Mesenchymal stem cell (in vitro differentiated cells and primary cell): ENCODE results near the gene DBNL.

Experiments used
- DNase-seq: peaks from one replicate; pipeline ENCODE4 v3.0.0-alpha.2; 2013
- H2AFZ ChIP-seq: one replicate; pipeline ENCODE4 v1.6.1; 2013; ENCODE audit warnings: low read depth, mild to moderate bottlenecking, control low read depth, inconsistent platforms, low read length, moderate library complexity
- H2AK5ac ChIP-seq: 2 replicates; pipeline ENCODE4 v1.6.1; 2013; ENCODE audit warnings: low read length, moderate library complexity, mild to moderate bottlenecking, inconsistent platforms; ENCODE audit not compliant: severe bottlenecking
- H2BK120ac ChIP-seq: one replicate; pipeline ENCODE4 v1.6.1; 2013; ENCODE audit warnings: low read depth, mild to moderate bottlenecking, inconsistent platforms, low read length, moderate library complexity
- H2BK12ac ChIP-seq, 2 experiments: one replicate each; pipeline ENCODE4 v1.6.1; 2013; ENCODE audit warnings: inconsistent platforms in 2 of 2, low read length in 2 of 2, mild to moderate bottlenecking in 2 of 2, moderate library complexity in 2 of 2, control low read depth in 1 of 2
- H2BK15ac ChIP-seq: one replicate; pipeline ENCODE4 v1.6.1; 2013; ENCODE audit warnings: mild to moderate bottlenecking, low read depth, inconsistent platforms; ENCODE audit not compliant: poor library complexity, severe bottlenecking
- H2BK5ac ChIP-seq: 2 replicates; pipeline ENCODE4 v1.6.1; 2013; ENCODE audit warnings: low read depth, mild to moderate bottlenecking, low read length, control low read depth, inconsistent platforms; ENCODE audit not compliant: poor library complexity, severe bottlenecking
- H3K14ac ChIP-seq, 2 experiments: one replicate each; pipeline ENCODE4 v1.6.1; 2013; ENCODE audit warnings: inconsistent platforms in 2 of 2, low read length in 2 of 2, control low read depth in 1 of 2, mild to moderate bottlenecking in 1 of 2, moderate library complexity in 1 of 2
- H3K18ac ChIP-seq, 2 experiments: one replicate each; pipeline ENCODE4 v1.6.1; 2013; ENCODE audit warnings: inconsistent platforms in 2 of 2, low read length in 2 of 2, control low read depth in 1 of 2, low read depth in 1 of 2, mild to moderate bottlenecking in 1 of 2
- H3K23ac ChIP-seq, 2 experiments: one replicate each; pipeline ENCODE4 v1.6.1; 2013; ENCODE audit warnings: inconsistent platforms in 2 of 2, low read length in 2 of 2, mild to moderate bottlenecking in 2 of 2, moderate library complexity in 2 of 2, control low read depth in 1 of 2
- H3K27ac ChIP-seq: 2 replicates; pipeline ENCODE4 v1.5.1; 2013; ENCODE audit warnings: mild to moderate bottlenecking, moderate library complexity, low read length, control low read depth, inconsistent platforms; ENCODE audit not compliant: poor library complexity, severe bottlenecking
- H3K27me3 ChIP-seq, 2 experiments: 2 replicates each; pipeline versions ENCODE4 v1.6.1 to v1.7.0; 2013; ENCODE audit warnings: low read length in 2 of 2, mild to moderate bottlenecking in 2 of 2, moderate library complexity in 2 of 2, control low read depth in 1 of 2, inconsistent platforms in 1 of 2; ENCODE audit not compliant: control insufficient read depth in 1 of 2, insufficient read depth in 1 of 2
- H3K36me3 ChIP-seq, 2 experiments: 2 replicates each; pipeline versions ENCODE4 v1.6.1 to v1.7.0; 2013; ENCODE audit warnings: low read length in 2 of 2, control low read depth in 1 of 2, inconsistent platforms in 1 of 2, low read depth in 1 of 2, mild to moderate bottlenecking in 1 of 2; ENCODE audit not compliant: insufficient read depth in 2 of 2, control insufficient read depth in 1 of 2
- H3K4ac ChIP-seq, 2 experiments: one replicate each; pipeline ENCODE4 v1.6.1; 2013; ENCODE audit warnings: inconsistent platforms in 2 of 2, low read length in 2 of 2, mild to moderate bottlenecking in 2 of 2, moderate library complexity in 2 of 2, control low read depth in 1 of 2, low read depth in 1 of 2
- H3K4me1 ChIP-seq: 2 replicates; pipeline ENCODE4 v1.6.1; 2013; ENCODE audit warnings: low read depth, low read length, control low read depth; ENCODE audit not compliant: control insufficient read depth, insufficient read depth
- H3K4me2 ChIP-seq: 2 replicates; pipeline ENCODE4 v1.6.1; 2013; ENCODE audit warnings: low read length, mild to moderate bottlenecking, inconsistent platforms; ENCODE audit not compliant: poor library complexity, severe bottlenecking
- H3K4me3 ChIP-seq, 2 experiments: 2 replicates each; pipeline versions ENCODE4 v1.5.1 to v1.7.0; 2013; ENCODE audit warnings: low read length in 2 of 2, mild to moderate bottlenecking in 2 of 2, control low read depth in 1 of 2, low read depth in 1 of 2; ENCODE audit not compliant: insufficient read depth in 1 of 2
- H3K79me1 ChIP-seq: replicated peaks from 2 replicates; pipeline ENCODE4 v1.6.1; 2013; ENCODE audit warnings: mild to moderate bottlenecking, control low read depth, low read length, inconsistent platforms; ENCODE audit not compliant: poor library complexity, severe bottlenecking
- H3K9ac ChIP-seq: 2 replicates; pipeline ENCODE4 v1.7.0; 2013; ENCODE audit warnings: mild to moderate bottlenecking, low read length, moderate library complexity
- H3K9me3 ChIP-seq: 2 replicates; pipeline ENCODE4 v1.7.0; 2013; ENCODE audit warnings: mild to moderate bottlenecking, low read length; ENCODE audit not compliant: control insufficient read depth
- H4K8ac ChIP-seq: one replicate; pipeline ENCODE4 v1.6.1; 2013; ENCODE audit warnings: inconsistent platforms, mild to moderate bottlenecking, low read length, moderate library complexity
- H4K91ac ChIP-seq: one replicate; pipeline ENCODE4 v1.6.1; 2013; ENCODE audit warnings: mild to moderate bottlenecking, low read length, inconsistent platforms
- WGBS: methylation state at CpG from one replicate; pipeline ENCODE4 v1.1.7; 2013; ENCODE audit warnings: mixed read lengths; 5-methylcytosine and 5-hydroxymethylcytosine counted together

Gene DBNL

DNA sequence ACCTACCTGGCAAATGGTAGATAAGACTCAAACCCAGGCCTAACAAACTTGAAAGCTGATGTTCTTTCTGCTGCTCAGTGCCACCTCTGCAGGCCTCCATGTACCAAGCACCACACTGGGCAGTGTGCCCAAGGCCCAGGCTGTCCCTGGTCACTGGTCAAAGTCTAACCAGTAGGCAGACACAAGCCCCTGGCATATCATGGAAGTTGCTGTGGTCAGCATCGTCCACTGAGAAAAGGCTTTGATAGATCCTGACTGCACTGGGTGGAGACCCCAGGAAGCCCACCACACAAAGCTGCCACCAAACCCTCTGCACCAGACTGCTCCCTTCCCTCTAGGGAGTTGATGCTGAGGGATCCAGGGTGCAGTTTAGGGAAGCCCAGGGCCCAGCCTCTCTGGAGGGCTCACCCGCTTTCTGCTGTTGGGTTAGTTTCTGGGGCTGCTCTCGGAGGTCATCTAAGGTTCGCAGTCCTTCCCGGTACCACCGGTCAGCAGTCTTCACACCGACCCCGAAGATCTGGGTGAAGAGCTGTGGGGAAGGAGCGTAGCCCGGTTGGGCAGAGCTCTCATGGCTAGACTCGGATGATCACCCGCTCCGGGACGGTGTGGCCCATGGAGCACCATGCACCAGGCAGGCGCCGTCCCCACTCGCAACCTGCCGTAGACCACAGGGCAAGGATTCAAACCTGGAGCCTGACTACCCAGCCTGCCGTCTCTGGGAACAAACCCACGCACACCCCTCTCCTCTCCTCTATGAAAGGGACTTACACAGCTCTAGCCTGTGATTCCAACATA is 31.8 kb downstream of the DBNL start:
- Histone ChIP-seq H3K79me1 (peaks cover 38% of the 10 kb centered on the region), H2BK120ac (no peak overlapping the region), H3K9ac (no peak overlapping the region), H3K18ac (no peak overlapping the region), H3K4me3 (no peak overlapping the region), H3K27ac (no peak overlapping the region), H4K91ac (no peak overlapping the region), H3K4me2 (no peak overlapping the region), H2AFZ (no peak overlapping the region), H3K4me1 (peaks cover 44% of the 10 kb centered on the region), H3K23ac (no peak overlapping the region), H2BK12ac (no peak overlapping the region), H3K27me3 (no peaks in the 10 kb centered on the region), H3K36me3 (peaks cover 82 to 89% of the 10 kb centered on the region in 2 experiments), H3K9me3 (no peaks in the 10 kb centered on the region), H4K8ac (no peak overlapping the region), H3K14ac (no peak overlapping the region), H3K4ac (no peak overlapping the region), H2AK5ac (no peak overlapping the region), H2BK15ac (no peak overlapping the region), H2BK5ac (no peak overlapping the region)
- no peak for DNase-seq
- 98% methylated on average over 20 of the region's 20 CpGs for WGBS

DNA sequence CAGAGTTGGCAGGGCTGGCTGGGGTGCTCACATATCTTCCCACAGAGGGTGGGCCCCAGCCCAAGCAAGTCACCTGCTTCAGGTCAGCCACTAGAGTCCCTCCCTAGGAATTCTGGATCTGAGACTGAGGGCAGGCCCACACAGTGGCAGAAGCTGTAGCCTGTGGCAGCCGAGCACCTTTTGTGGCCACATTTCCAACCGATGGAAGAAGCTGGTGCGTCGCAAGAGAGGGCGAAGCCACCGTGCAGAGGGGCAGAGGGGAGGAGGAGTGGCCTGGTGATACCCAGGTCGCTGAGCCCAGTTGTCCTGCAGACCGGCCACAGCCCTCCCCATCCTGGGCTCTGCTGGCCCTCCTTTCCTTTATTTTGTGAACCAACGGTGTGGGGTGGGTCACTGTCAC is 32.6 kb downstream of the DBNL start:
- no peak overlapping the region for H4K8ac ChIP-seq
- H3K27ac ChIP-seq, result no peak overlapping the region
- no peak overlapping the region for H3K4me3 ChIP-seq
- no peak overlapping the region for H3K14ac ChIP-seq
- H2AFZ ChIP-seq, result no peak overlapping the region
- H3K4ac ChIP-seq, result no peak overlapping the region
- no peak overlapping the region for H2BK15ac ChIP-seq
- H3K9me3 ChIP-seq, result no peaks in the 10 kb centered on the region
- H3K4me1 ChIP-seq, result peaks cover 44% of the 10 kb centered on the region
- H4K91ac ChIP-seq, result no peak overlapping the region
- peaks cover 82 to 86% of the 10 kb centered on the region in 2 experiments for H3K36me3 ChIP-seq
- 91% methylated on average over 7 of the region's 9 CpGs for WGBS
- H3K4me2 ChIP-seq, result no peak overlapping the region
- no peak overlapping the region for H2BK120ac ChIP-seq
- H2AK5ac ChIP-seq, result no peak overlapping the region
- H3K18ac ChIP-seq, result no peak overlapping the region
- no peaks in the 10 kb centered on the region for H3K27me3 ChIP-seq
- H3K23ac ChIP-seq, result no peak overlapping the region
- H3K9ac ChIP-seq, result no peak overlapping the region
- no peak overlapping the region for H2BK12ac ChIP-seq
- DNase-seq, result no peak
- peaks cover 38% of the 10 kb centered on the region for H3K79me1 ChIP-seq
- H2BK5ac ChIP-seq, result no peak overlapping the region

DNA sequence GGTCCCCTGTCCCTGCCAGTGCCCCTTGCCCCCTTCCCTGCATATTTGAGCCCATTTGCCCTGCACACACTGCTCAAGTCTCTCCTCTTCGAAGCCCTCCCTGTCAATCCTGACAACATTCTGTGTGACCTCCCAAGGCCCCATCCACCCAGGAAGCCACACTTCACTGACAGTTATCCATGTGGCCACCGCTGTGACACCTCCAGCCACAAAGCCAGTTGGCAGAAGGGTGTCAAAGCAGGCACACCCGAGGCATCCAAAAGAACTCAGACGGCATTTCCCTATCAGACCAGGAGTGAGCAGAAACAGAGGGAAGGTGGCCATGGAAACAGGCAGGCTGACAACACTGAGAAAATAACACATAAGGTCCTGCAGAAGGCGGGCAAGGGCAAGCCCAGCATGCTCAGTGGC is 33.2 kb downstream of the DBNL start:
- Histone ChIP-seq H3K9ac (no peak overlapping the region), H3K27me3 (no peaks in the 10 kb centered on the region), H2BK5ac (no peak overlapping the region), H3K27ac (no peak overlapping the region), H3K4me1 (peaks cover 40% of the 10 kb centered on the region), H4K91ac (no peak overlapping the region), H2BK12ac (no peak overlapping the region), H3K79me1 (peaks cover 38% of the 10 kb centered on the region), H3K36me3 (peaks cover 80 to 83% of the 10 kb centered on the region in 2 experiments), H3K9me3 (no peaks in the 10 kb centered on the region), H2AFZ (no peak overlapping the region), H2BK120ac (no peak overlapping the region), H3K4ac (no peak overlapping the region), H3K4me2 (no peak overlapping the region), H2BK15ac (no peak overlapping the region), H3K14ac (no peak overlapping the region), H3K23ac (no peak overlapping the region), H3K18ac (no peak overlapping the region), H4K8ac (no peak overlapping the region), H3K4me3 (no peak overlapping the region), H2AK5ac (no peak overlapping the region)
- no peak for DNase-seq
- 74% methylated on average over 5 of the region's 5 CpGs for WGBS

DNA sequence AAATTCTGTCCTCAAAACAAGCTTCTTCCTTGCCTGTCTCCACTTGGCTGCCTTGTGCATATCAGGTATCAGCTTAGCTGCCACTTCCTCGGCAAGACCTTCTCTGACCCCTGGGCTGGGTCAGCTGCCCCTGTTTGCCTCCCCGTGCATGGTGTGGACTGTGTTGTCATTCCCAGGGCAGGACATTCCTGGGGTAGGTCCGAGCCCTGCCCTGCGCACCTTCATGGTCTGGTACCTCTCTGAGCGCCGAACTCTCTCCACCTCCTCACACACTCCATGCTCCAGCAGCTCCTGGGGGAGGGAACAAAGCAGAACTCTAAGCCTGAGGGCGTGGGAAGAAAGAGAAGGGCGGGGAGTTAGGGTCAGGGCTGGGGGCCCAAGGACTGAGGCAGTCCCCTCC is 34.0 kb downstream of the DBNL start:
- Histone ChIP-seq H3K4ac (no peak overlapping the region), H3K9ac (no peak overlapping the region), H3K4me3 (no peak overlapping the region), H2BK5ac (no peak overlapping the region), H4K8ac (no peak overlapping the region), H3K9me3 (no peaks in the 10 kb centered on the region), H2BK120ac (no peak overlapping the region), H3K27me3 (no peaks in the 10 kb centered on the region), H3K23ac (no peak overlapping the region), H3K36me3 (peaks cover 71 to 74% of the 10 kb centered on the region in 2 experiments), H2BK15ac (no peak overlapping the region), H2AK5ac (peak overlapping the region; percentile 34), H3K79me1 (peaks cover 38% of the 10 kb centered on the region), H3K27ac (no peak overlapping the region), H3K14ac (no peak overlapping the region), H2BK12ac (no peak overlapping the region), H3K4me2 (no peak overlapping the region), H3K18ac (no peak overlapping the region), H3K4me1 (peaks cover 36% of the 10 kb centered on the region), H2AFZ (no peak overlapping the region), H4K91ac (peak overlapping the region; percentile 43)
- DNase-seq, result no peak
- 95% methylated on average over 6 of the region's 8 CpGs for WGBS
